ENCODE results near the gene KSR2.
"Not testable (repeated sequence)": the region's sequence is repeated elsewhere in the genome, so short reads cannot be mapped to it uniquely, and the experiment has no call there.

Gene KSR2

GRCh38 chr12:117774941-117775775, 193.6 kb downstream of the KSR2 start:
- in situ Hi-C loops (cut with HindIII; ENCODE audit: low sequenced_read_pairs): no loop called here

- in situ Hi-C loops (cut with HindIII; ENCODE audit: low sequenced_read_pairs): no loop called here
These were observed 199.9 kb downstream of the KSR2 start for GRCh38 chr12:117768860-117769259.

- in situ Hi-C loops (cut with HindIII; ENCODE audit: low sequenced_read_pairs): no loop called here
These were observed 202.8 kb downstream of the KSR2 start for GRCh38 chr12:117766008-117766407.

- in situ Hi-C loops (cut with HindIII; ENCODE audit: low sequenced_read_pairs): no loop called here
These were observed 206.6 kb downstream of the KSR2 start for GRCh38 chr12:117762143-117762542.

GRCh38 chr12:117761528-117762100, 207.2 kb downstream of the KSR2 start:
- in situ Hi-C loops (cut with HindIII; ENCODE audit: low sequenced_read_pairs): no loop called here

GRCh38 chr12:117760990-117761389, 207.8 kb downstream of the KSR2 start:
- in situ Hi-C loops (cut with HindIII; ENCODE audit: low sequenced_read_pairs): no loop called here

GRCh38 chr12:117750657-117751056, 218.1 kb downstream of the KSR2 start:
- in situ Hi-C loops (cut with HindIII; ENCODE audit: low sequenced_read_pairs): no loop called here

GRCh38 chr12:117749431-117749830, 219.4 kb downstream of the KSR2 start:
- in situ Hi-C loops (cut with HindIII; ENCODE audit: low sequenced_read_pairs): no loop called here

GRCh38 chr12:117746358-117746757, 222.4 kb downstream of the KSR2 start:
- in situ Hi-C loops (cut with HindIII; ENCODE audit: low sequenced_read_pairs): not testable (repeated sequence)

GRCh38 chr12:117744418-117744817, 224.4 kb downstream of the KSR2 start:
- in situ Hi-C loops (cut with HindIII; ENCODE audit: low sequenced_read_pairs): no loop called here

- in situ Hi-C loops (cut with HindIII; ENCODE audit: low sequenced_read_pairs): no loop called here
These were observed 225.0 kb downstream of the KSR2 start for GRCh38 chr12:117743761-117744160.

- in situ Hi-C loops (cut with HindIII; ENCODE audit: low sequenced_read_pairs): no loop called here
These were observed 226.1 kb downstream of the KSR2 start for GRCh38 chr12:117742721-117743120.

GRCh38 chr12:117738233-117738632, 230.6 kb downstream of the KSR2 start:
- in situ Hi-C loops (cut with HindIII; ENCODE audit: low sequenced_read_pairs): no loop called here

GRCh38 chr12:117733549-117733805, 235.3 kb downstream of the KSR2 start:
- in situ Hi-C loops (cut with HindIII; ENCODE audit: low sequenced_read_pairs): no loop called here

- in situ Hi-C loops (cut with HindIII; ENCODE audit: low sequenced_read_pairs): no loop called here
These were observed 235.8 kb downstream of the KSR2 start for GRCh38 chr12:117732761-117733548.

GRCh38 chr12:117731131-117731530, 237.7 kb downstream of the KSR2 start:
- in situ Hi-C loops (cut with HindIII; ENCODE audit: low sequenced_read_pairs): not testable (repeated sequence)

GRCh38 chr12:117727301-117727700, 241.5 kb downstream of the KSR2 start:
- in situ Hi-C loops (cut with HindIII; ENCODE audit: low sequenced_read_pairs): no loop called here

GRCh38 chr12:117724543-117724942, 244.2 kb downstream of the KSR2 start:
- in situ Hi-C loops (cut with HindIII; ENCODE audit: low sequenced_read_pairs): no loop called here

GRCh38 chr12:117718559-117718958, 250.2 kb downstream of the KSR2 start:
- in situ Hi-C loops (cut with HindIII; ENCODE audit: low sequenced_read_pairs): no loop called here

GRCh38 chr12:117718141-117718540, 250.6 kb downstream of the KSR2 start:
- in situ Hi-C loops (cut with HindIII; ENCODE audit: low sequenced_read_pairs): no loop called here

- in situ Hi-C loops (cut with HindIII; ENCODE audit: low sequenced_read_pairs): no loop called here
These were observed 254.6 kb downstream of the KSR2 start for GRCh38 chr12:117714203-117714602.

- in situ Hi-C loops (cut with HindIII; ENCODE audit: low sequenced_read_pairs): no loop called here
These were observed 258.7 kb downstream of the KSR2 start for GRCh38 chr12:117710121-117710520.

Measured in endothelial cell of hepatic sinusoid (primary cell).